Neural progenitor cell (in vitro differentiated cells): Measurements from ENCODE around the gene LY6G6F.

Experiments used
- EZH2 ChIP-seq: fragments of 200-600 bp; sonication (generic); IDR thresholded peaks from 2 replicates; pipeline ENCODE4 v1.6.1; 2017; ENCODE audit warnings: antibody characterized with exemption, mild to moderate bottlenecking, moderate library complexity
- EZH2phosphoT487 ChIP-seq: fragments of 200-600 bp; sonication (generic); IDR thresholded peaks from 2 replicates; pipeline ENCODE4 v1.6.1; 2017; ENCODE audit warnings: antibody characterized with exemption
- TF ChIP-seq, protein P1 (sequence below): fragments of 200-600 bp; sonication (generic); IDR thresholded peaks from 2 replicates; pipeline ENCODE4 v1.5.1; 2017; ENCODE audit warnings: antibody characterized with exemption, mild to moderate bottlenecking

DNA sequence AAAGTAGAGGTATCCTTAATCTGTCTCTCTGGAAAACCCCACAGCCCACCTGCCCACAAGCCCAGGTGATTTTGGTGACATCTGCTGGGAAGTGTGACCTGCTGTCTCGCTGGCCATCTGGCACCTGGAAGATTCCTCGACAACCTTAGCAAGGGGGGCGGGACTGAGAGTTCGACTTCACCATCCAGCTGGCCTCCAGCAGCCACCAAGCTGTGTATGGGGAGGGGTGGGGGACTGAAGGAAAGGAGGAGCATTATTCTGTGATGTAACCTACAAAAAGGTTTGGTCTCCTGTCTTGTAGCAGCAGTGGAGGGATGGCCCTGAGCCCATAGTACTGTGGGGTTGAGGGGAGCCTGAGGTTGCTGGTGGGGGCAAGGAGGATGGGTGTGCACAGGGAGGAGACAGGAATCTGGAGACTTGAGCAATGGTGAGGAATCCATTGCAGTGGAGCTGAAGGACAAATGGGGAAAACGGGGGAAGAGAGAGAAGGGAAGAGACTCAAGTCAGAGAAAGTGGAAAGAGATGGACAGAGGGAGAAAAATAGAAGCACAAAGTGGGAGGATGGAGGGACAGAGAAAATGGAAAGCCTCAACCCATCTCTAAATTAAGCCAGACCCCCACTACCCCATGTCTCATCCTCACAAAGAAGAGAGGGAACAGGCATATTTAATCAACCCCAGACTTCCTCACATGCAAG, 4.0 kb downstream of the LY6G6F start:
- TF ChIP-seq, protein P1, sequence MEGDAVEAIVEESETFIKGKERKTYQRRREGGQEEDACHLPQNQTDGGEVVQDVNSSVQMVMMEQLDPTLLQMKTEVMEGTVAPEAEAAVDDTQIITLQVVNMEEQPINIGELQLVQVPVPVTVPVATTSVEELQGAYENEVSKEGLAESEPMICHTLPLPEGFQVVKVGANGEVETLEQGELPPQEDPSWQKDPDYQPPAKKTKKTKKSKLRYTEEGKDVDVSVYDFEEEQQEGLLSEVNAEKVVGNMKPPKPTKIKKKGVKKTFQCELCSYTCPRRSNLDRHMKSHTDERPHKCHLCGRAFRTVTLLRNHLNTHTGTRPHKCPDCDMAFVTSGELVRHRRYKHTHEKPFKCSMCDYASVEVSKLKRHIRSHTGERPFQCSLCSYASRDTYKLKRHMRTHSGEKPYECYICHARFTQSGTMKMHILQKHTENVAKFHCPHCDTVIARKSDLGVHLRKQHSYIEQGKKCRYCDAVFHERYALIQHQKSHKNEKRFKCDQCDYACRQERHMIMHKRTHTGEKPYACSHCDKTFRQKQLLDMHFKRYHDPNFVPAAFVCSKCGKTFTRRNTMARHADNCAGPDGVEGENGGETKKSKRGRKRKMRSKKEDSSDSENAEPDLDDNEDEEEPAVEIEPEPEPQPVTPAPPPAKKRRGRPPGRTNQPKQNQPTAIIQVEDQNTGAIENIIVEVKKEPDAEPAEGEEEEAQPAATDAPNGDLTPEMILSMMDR = no peak
- TF ChIP-seq EZH2 (no peak), EZH2phosphoT487 (no peak)
